Activated CD4-positive, alpha-beta memory T cell treated with anti-CD3 and anti-CD28 coated beads, Interleukin-2, amount 10 ng/mL, durations not matched to agents 7 days and 5 days (primary cell): ENCODE data around the gene MPG. TPM values are rescaled to one million over a fixed set of nuclear protein-coding genes. Genes with fewer than 3 reads are reported as not detected.

Experiments used
- CTCF ChIA-PET: fragments of 350-600 bp; sonication (Branson Sonifier 250); formaldehyde crosslinking; loops from one replicate; lab custom pipeline; 2021; ENCODE audit warnings: antibody characterized with exemption, inconsistent platforms; lab: Charles Lee
- POLR2A ChIA-PET: fragments of 350-600 bp; sonication (Branson Sonifier 250); formaldehyde crosslinking; loops from one replicate; lab custom pipeline; 2021; ENCODE audit warnings: antibody characterized with exemption; lab: Charles Lee
- DNase-seq: peaks from one replicate; pipeline ENCODE4 v3.0.0-alpha.2; 2020
- H3K27ac Mint-ChIP-seq: one replicate; pipeline ENCODE4 v1.8.0; 2021; ENCODE audit warnings: mild to moderate bottlenecking, mixed read lengths
- H3K27me3 Mint-ChIP-seq: one replicate; pipeline ENCODE4 v1.8.0; 2021; ENCODE audit warnings: mixed read lengths
- H3K36me3 Mint-ChIP-seq: one replicate; pipeline ENCODE4 v1.8.0; 2021; ENCODE audit warnings: low read depth, mixed read lengths
- H3K4me1 Mint-ChIP-seq: one replicate; pipeline ENCODE4 v1.8.0; 2021; ENCODE audit warnings: mixed read lengths
- H3K4me3 Mint-ChIP-seq: one replicate; pipeline ENCODE4 v1.8.0; 2021; ENCODE audit warnings: mild to moderate bottlenecking, mixed read lengths
- H3K9me3 Mint-ChIP-seq: one replicate; pipeline ENCODE4 v1.8.0; 2021; ENCODE audit warnings: mixed read lengths
- total RNA-seq, 2 experiments: library from RNA; stranded (reverse); gene quantifications; one replicate each; pipeline ENCODE4 v1.2.3, GENCODE V29; 2021

Gene MPG
- total RNA-seq, 2 experiments from 2014 or later: 59.9 to 64.3 TPM

DNA sequence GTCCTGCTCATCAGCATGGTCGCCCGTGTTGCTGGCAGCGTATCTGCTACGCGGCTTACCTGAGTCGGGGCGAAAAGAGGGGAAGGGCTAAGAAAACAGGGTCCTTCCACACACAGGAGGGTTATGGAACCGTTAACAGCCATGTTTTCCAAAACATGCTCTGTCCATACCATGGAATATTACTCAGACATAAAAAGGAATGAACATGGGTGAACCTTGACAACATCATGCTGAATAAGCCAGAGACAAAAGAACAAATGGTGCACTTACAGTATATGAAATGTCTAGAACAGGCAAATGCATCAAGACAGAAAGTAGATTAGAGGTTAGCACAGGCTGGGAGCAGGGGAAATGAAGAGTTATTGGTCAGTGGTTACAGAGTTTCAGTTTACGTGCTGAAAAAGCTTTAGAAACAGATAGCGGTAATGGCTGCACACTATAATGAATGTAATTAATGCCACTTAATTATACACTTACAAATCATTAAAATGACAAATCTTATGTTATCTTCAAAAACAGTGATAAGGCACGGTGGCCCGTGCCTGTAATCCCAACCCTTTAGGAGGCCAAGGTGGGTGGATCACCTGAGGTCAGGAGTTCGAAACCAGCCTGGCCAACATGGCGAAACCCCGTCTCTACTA is 52.6 kb downstream of the MPG start:
- Mint-ChIP-seq H3K36me3 (peaks cover 3% of the 10 kb centered on the region), H3K4me3 (no peak overlapping the region), H3K27me3 (no peaks in the 10 kb centered on the region), H3K9me3 (no peaks in the 10 kb centered on the region), H3K4me1 (peaks cover 34% of the 10 kb centered on the region), H3K27ac (no peak overlapping the region)
- DNase-seq: no peak
- CTCF ChIA-PET: interaction anchor here (2.0 kb wide), 1 partner anchor 24 kb away, joined by 4 read pairs; no protein-coding TSS in a partner anchor
- POLR2A ChIA-PET: no interaction called here

DNA sequence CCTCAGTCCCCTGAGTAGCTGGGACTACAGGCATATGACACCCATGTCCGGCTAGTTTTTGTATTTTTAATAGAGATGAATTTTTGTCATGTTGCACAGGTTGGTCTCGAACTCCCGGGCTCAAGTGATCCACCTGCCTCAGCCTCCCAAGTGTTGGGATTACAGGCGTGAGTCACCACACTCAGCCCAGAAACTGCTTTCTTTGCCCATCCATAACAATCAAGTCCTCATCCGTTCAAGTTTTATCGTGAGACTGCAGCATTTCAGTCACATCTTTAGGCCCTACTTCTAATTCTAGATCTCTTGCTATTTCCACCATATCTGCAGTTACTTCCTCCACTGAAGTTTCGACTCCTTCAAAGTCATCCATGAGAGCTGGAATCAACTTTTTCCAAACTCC is 54.1 kb downstream of the MPG start:
- CTCF ChIA-PET: interaction anchor here (2.0 kb wide), 1 partner anchor 25 kb away, joined by 4 read pairs; no protein-coding TSS in a partner anchor
- Mint-ChIP-seq H3K27me3 (no peaks in the 10 kb centered on the region), H3K4me1 (peaks cover 41% of the 10 kb centered on the region), H3K9me3 (no peaks in the 10 kb centered on the region), H3K4me3 (no peak overlapping the region), H3K27ac (no peak overlapping the region), H3K36me3 (peaks cover 6% of the 10 kb centered on the region)
- no peak for DNase-seq
- POLR2A ChIA-PET: no interaction called here

DNA sequence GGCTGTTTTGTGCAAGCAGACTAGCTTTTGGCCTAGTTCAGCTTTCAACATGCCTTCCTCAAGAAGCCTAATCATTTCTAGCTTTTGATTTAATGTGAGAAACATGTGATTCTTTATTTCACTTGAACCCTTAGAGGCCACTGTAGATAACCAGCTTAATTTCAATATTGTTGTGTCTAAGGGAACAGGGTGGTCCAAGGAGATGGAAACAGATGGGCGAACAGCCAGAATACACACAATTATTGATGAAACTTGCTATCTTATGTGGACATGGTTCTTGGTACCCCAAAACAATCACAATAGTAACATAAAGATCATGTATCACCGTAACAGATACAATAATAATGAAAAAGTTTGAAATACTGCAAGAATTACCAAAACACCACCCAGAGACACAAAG is 55.7 kb downstream of the MPG start:
- no peak for DNase-seq
- Mint-ChIP-seq H3K36me3 (peaks cover 6% of the 10 kb centered on the region), H3K27me3 (no peaks in the 10 kb centered on the region), H3K4me1 (peaks cover 47% of the 10 kb centered on the region), H3K27ac (no peak overlapping the region), H3K9me3 (no peaks in the 10 kb centered on the region), H3K4me3 (no peak overlapping the region)
- CTCF ChIA-PET: interaction anchor here (1.4 to 2.2 kb wide), 2 partner anchors 15 to 27 kb away, joined by 9 to 15 read pairs; no protein-coding TSS in a partner anchor
- POLR2A ChIA-PET: no interaction called here

Other genes with a start within 250 kb of the MPG start
- gene POLR3K, start 24.6 kb upstream of the MPG start, total RNA-seq: 10 to 100 TPM; 27.6 to 31.1 TPM
- gene SNRNP25, start 24.4 kb upstream of the MPG start, total RNA-seq: 10 to 100 TPM; 29.7 to 33.4 TPM
- under 1 TPM; 0.18 to 0.23 TPM for gene RHBDF1, start 5.6 kb upstream of the MPG start, total RNA-seq
- 10 to 100 TPM; 31.9 to 33.4 TPM for gene NPRL3, start 60.4 kb downstream of the MPG start, total RNA-seq
- not detected for gene HBZ, start 74.4 kb downstream of the MPG start, total RNA-seq
- gene HBM, start 87.8 kb downstream of the MPG start, total RNA-seq: not detected
- not detected for gene HBA2, start 94.7 kb downstream of the MPG start, total RNA-seq
- not detected for gene HBA1, start 98.5 kb downstream of the MPG start, total RNA-seq
- gene HBQ1, start 102.2 kb downstream of the MPG start, total RNA-seq: not detected
- gene LUC7L, start 151.2 kb downstream of the MPG start, total RNA-seq: 10 to 100 TPM; 54.9 to 61.0 TPM
- 10 to 100 TPM; 26.9 to 31.5 TPM for gene FAM234A, start 156.6 kb downstream of the MPG start, total RNA-seq
- under 1 TPM; 0.10 to 0.40 TPM for gene RGS11, start 197.7 kb downstream of the MPG start, total RNA-seq
- gene ARHGDIG, start 202.4 kb downstream of the MPG start, total RNA-seq: not detected
- not detected for gene PDIA2, start 204.9 kb downstream of the MPG start, total RNA-seq